ENCODE results near the gene ACAD11.
"Not testable (repeated sequence)": the region's sequence is repeated elsewhere in the genome, so short reads cannot be mapped to it uniquely, and the experiment has no call there.

ACAD11 gene

DNA sequence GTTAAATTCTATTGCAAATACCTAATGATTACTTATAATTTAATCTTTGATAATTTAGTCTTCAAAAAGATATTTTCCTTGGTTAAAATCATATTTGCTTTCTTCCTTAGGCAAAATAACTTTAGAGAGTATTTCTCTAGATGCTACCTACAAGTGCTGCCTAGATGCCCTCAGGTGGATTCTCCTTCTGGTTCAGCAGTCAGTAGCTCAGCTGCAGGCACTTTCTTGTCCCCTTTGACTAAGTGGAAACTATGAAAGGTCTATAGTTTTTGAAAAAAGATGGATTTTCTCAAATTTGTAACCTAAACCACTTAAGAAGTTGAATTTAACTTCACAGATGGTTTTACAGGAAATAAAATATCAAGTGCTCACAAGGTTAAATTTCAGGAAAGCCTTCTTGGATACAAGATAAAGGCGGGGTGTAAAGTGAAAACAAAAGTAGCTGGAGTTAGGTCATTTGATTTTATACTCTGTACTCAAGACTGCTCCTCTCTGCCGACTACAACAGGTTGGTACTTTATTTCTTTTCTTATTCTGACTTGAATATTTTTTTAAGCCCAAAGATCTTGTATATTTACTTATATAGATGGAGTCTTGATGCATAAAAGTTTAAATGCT is 62.7 kb downstream of the ACAD11 start, which contains the start of gene ACKR4:
Gene ACKR4, plus strand, starts transcription at position 455 of the 618 bp plus-strand sequence. CDS start 3,128 bp downstream, outside the sequence.
- DNase-seq = no peak

DNA sequence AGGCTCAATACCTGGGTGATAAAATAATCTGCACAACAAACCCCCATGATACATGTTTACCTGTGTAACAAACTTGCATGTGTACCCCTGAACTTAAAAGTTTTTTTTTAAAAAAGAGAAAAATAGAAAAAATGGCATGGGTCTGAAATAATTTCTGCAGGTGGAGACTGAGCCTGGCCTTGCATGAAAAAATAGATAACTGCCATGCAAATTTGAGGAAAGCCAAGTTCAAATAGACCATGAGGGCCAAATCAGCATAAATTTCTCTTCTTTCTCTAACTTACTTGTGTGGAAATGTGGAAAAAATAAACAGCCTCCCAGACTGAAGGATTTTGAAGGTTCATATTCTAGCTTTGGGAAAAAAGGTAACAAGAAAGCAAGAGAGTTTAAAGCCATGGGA is 63.3 kb downstream of the ACAD11 start:
- DNase-seq = no peak

DNA sequence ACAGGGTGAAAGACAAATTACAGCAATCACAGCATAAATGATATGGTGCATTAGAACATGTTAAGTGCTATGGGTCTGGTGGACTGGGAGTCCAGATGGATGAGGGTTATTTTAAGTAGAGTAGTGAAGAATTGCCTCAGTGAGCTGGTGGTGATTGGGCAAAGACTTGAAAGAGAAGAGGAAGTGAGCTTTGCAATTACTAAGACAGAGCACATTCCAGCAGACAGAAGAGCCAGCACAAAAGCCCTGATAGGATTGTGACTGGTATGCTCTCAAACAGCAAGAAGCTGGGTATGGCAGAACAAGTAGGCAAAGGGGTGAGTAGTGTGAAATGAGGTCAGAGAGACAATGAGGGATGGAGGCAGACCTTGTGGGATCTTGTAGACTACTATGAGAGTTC is 64.6 kb downstream of the ACAD11 start:
- no peak for DNase-seq

DNA sequence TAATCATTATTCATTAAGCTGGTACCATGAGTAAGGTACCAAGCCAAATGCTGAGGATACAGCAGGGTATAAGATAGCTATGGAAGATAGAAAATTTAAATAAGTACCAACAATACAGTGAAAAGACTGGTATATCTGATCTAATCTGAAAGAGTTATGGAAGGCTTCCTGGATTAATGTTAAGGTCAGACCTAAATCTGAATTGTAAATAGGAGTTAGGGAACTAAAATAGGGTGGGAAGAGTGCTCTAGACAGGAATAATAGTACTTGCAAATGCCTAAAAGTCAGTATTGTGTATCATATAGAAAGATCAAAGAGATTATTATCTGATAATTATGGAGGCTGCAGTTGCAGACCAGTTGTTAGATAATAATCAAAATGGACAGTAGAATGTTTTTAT is 65.1 kb downstream of the ACAD11 start:
- DNase-seq = no peak

DNA sequence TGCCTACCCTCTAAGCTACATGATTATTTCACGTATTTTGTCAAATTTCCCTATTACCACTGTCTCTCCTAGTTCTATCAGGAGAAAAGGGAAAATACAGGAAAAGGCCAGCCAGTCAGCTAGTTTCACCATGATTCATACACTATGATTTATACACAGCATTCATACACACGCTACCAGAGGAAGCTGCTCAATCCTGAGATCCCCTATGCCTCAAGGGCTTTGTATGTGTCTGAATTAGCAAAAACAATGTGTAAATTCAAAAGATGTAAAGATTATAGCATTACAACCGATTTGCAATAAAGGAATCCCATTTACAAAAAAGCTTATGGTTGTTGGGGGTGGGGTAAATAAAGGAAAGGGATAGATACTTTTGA is 65.7 kb downstream of the ACAD11 start:
- no peak for DNase-seq

DNA sequence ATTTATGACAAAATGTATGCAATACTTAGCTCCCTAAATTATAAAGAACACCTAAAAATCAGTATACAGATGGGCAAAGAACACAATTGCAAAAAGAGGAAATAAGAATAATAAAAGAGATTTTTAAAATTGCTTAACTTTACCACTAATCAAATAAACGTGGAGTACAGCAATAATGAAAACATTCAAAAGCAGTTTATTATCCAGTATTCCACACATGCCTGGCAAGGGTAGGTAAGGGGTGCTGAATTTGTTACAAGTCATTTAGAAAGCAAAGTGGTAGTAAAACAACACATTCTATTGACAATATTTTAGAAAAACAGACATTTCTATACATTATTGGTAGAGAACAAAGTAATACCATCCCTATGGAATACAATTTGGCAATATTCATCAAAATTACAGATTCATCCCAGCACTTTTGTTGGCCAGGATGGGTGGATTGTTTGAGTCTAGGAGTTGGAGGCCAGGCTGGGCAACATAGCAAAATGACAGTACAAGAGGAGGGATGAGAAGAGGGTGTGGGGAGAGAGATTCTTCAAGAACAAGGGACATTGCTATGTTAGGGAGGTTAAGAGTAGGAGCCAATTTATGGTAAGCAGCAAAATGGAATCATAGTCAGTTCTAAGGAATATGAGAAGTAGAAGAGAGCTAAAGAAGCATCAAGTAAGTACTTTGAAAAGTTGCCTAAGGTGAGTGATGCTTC is 66.2 kb downstream of the ACAD11 start:
- no peak for DNase-seq

DNA sequence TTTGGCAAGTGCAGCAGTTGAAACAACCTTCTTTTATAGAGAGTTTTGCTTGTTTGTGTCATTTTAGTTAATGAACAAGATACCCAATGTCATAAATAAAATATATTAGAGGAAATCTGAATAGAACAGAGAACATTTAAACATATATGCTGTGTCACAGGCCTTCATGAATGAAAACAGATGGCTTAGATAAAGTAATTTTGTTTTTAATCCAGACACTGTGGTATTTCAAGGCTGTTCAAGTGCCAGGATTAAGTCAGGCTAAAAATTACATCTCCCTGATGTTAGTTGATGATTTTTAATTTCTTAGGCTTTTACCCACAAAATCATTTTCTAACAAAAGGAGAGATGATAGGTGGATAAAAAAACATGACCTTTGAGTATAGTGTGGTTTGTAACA is 67.4 kb downstream of the ACAD11 start:
- no peak for DNase-seq

DNA sequence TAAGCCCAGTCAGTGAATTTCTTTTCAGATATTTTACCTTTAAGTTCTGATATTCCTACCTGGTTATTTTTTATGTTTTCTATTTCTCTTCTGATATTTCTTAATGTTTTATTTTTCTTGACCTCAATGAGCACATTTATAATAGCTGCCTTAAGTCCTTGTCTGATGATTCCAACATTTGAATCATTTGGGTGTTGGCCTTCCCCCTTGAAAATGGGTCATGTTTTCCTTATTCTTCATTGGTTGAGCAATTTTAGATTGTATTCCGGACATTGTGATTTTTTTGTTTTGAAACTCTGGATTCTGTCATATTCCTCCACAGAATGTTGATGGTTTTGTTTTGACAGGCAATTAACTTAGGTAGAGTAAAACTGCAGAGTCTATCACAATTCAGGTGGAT is 72.2 kb downstream of the ACAD11 start:
- no peak for DNase-seq

DNA sequence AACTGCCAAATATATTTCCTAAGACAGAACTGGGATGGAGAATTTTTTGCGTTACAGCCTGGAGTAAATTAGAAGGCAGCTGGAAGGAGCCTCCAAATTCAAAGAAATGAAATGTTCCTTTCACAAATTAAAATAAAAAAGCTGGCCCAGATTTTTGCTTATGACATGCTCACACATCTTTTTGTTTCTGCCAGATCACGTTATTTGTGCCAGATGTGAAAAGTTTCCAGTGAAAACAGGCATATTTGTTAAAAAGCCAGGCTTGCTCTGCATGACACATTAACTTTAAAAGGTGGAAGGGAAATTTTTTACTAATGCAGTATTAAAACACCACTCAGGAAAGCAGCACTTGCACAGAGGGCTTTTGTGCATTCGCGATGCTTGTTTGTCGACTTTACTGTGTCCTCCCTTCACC is 85.8 kb downstream of the ACAD11 start:
- no peak for DNase-seq

DNA sequence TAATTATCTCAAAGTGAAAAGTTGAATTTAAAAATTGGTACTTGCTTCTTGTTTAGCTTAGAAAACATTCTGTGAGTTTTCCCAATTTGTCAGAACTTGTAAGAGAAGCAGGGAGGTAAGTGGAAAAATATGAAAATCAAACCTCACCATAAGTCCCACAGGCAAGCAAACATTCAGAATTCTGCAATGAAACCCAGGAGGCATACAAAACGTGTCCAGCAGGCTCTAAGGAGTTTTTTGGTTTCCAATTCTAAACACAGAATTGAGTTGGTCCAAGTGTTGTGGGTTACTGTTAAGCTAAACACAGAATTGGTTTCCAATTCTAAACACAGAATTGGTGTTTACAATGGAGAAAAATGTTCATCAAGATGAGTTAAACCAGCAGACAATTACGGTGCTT is 89.6 kb downstream of the ACAD11 start:
- no peak for DNase-seq

DNA sequence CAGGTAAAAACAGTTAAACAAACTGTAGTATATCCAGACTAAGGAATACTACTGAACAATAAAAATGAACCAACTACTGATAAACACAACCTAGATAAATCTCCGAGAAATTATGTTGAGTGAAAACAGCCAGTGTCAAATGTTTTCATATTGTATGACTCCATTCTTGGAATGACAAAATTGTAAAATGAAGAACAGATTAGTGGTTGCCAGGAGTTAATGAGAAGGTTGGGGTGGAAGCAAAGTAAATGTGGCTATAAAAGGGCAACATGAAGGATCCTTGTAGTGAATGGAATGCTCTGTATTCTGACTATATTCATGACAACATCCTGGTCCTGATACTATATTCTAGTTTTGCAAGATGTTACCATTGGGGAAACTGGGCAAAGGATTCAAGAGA is 90.0 kb downstream of the ACAD11 start:
- DNase-seq = no peak

DNA sequence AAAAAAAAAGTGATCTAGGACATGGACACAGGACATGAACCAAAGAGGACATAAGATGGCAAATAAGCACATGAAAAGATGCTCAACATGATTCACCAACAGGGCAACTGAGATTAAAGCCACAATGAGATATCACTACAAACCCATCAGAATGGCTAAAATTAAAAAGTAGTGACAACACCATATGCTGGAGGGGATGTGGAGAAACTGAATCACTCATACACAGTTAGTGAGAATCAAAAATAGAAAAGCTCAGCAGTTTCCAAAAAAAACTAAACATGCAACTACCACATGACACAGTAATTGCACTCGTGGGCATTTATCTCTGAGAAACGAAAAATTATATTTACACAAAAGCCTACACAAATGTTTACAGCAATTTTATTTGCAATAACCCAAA is 90.5 kb downstream of the ACAD11 start:
- DNase-seq = no peak

DNA sequence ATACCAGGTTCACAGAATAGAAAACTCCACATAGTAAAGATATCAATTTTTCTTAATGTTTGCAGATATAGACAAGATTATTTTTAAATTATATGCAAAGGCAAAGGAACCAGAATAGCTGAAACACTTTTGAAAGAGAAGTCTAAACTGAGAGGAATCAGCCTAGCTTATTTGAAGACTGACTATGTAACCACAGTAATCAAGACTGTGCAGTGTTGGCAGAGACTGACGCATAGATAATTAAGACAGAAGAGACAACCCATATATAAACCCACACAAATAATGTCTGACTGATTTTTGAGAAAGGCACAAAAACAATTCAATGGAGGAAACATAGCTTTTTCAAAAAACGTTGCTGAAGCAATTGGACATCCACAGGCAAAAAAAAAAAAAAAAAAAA is 91.2 kb downstream of the ACAD11 start:
- DNase-seq = no peak

DNA sequence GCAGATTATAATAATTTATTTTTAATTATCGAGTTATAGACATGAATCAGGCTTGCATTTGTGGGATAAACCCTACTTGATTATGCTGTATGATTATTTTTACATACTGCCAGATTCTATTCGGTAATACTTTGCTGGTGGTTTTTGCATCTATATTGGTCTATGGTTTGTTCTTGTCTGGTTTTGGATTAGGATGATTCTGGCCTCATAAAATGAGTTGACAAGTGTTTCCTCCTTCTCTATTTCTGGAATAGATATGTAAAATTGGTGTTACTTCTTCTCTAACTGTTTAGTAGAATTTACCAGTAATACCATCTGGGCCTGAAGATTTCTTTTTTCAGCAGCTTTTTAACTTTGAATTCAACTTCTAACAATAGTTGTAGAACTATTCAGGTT is 95.5 kb downstream of the ACAD11 start:
- no peak for DNase-seq

DNA sequence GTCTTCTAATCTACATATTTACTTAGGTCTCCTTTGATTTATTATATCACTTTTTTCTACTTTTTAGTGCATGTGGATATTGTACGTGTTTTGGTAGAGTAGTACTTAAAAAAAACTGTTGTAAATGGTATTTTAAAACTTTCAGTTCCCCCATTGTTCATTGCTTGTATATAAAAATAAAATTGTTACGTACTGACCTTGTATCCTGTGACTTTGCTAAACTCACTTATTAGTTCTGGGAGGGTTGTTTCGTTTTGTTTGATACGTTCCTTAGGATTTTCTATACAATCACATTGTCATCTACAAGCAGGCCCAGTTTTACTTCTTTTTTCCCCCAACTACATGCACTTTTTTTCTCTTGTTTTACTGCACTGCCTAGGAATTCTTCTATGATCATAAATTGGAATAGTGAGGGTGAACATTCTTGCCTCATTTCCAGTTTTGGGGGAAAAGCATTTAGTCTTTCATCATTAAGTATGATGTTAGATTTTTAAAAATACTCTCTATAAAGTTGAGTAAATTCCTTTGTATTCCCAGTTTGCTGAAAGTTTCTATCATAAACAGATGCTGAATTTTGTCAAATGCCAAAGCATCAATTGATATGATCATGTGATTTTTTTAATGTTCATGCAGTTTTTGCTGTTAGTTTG is 96.1 kb downstream of the ACAD11 start:
- DNase-seq = no peak

DNA sequence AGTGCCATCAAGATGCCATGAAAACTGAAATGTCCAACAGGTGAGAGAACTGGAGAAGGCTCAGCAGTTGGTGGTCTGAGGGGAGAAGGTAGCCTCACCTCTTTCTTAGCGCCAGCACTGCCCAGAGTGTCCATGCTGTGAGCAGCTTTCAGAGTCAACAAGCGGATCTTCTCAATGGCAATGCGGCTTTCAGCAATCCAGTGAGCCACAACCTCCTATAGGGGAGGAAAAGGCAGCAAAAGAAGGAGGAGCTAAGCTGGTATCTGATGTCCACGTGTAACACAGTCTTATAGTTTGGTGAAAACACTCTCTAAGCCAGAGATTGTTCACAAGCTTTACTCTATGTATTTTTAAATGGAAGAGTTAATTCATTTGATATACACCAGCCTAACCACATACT is 98.6 kb downstream of the ACAD11 start:
- DNase-seq = no peak

DNA sequence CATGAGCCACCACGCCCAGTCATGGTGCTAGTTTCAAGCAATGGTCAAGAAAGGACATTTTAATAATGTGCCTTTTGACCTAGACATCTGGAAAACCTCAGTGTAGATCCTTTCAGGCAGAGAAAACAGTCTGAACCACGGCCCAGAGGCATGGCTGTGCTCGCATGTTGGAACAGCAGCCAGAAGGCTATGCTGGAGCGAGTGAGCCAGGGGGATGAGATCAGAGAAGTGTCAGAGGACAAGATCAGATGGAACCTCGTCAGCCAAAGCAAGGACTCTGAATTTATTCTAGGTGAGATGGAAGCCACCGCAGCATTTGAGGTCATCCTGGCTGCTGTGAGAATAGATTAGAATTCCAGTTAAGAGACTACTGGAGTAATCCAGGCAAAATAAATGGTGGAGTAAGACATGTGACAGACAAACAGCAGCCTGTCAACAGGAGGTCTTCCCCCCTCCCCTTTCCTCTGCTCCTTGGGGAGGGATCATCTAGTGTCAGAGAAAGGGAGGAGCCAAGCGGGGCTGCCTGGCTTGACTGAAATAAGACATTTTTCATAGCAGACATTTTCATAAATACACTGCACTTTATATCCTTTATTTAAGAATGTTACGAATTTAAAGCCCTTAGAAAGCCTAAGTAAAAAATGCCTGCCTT is 103.0 kb downstream of the ACAD11 start:
- DNase-seq = no peak

DNA sequence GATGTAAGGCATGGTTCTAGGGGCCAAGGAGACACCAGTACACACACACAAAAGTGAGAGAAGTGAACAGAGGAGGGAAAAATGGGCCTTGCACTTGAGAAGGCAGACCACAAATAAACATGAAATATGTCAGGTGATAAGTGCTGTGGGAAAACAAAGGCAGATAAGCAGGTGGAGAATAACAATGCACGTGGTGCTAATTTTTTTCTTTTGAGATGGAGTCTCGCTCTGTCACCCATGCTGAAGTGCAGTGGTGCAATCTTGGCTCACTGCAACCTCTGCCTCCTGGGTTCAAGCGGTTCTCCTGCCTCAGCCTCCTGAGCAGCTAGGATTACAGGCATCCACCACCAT is 103.6 kb downstream of the ACAD11 start:
- not testable (repeated sequence) for DNase-seq

DNA sequence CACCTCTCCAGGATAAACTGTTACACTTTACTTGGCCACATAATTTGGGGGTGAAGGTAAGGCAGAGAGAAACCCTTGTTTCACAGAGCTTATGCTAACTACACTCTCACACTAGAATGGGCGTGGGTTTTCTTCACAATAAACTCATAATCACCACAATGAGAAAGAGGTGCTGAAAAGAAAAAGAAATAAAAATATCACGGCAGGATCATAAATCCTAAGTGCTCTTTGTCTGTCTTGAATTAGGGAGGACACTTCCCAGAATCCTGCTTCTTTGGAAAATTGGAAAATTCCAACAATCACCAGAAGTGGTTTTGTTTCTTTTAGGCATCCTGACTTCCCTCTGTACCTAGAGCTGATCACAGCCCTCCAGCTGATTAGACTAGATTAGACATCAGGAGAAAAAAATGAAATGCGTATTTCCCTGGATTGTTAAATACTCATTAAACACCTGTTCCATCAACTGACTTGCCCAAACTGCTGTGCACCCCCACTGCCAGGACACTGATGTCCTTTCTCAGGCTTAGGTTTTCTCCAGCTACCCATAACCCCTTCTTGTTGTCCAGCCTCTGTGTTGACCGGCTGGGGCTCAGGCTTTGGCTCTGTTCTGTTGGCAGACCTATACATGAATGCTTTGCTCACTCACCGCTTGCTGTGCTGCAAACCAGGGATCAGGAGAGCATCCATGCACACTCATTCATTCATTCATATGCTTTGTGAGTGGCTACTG is 104.1 kb downstream of the ACAD11 start:
- no peak for DNase-seq

DNA sequence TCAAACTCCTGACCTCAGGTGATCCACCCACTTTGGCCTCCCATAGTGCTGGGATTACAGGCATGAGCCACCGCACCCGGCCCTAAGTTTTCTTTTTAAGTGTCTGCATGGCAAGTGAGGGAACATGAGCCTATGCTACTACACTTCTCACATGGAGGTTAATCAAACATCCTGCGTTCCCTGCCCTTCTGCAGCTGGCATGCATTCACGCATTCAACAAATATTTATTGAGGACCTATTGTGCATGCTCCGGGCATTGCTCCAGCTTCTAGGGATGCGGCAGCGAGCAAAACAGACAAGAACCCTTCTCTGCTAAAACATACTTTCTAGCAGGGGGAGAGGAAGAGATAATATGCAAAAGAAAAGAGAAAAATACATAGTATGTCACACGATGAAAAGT is 105.2 kb downstream of the ACAD11 start:
- no peak for DNase-seq

DNA sequence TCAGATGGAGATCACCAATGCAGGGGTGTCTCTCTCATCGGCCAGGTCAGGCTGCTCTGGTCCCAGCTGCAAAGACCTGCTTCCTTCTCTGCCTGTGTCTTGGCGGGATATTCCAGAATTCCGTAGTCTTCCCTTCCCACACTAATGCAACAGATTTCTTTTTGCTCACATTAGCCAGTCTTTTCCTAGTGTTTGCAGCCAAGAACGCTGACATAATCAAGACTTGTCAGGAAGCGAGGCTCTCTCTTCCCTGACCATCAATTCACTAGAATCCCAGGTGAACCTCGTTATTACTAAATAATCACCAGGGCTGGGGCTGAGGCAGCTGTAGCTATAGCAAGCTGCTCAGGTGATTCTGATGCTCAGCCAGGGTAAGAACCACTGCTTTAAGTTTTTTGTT is 105.8 kb downstream of the ACAD11 start:
- DNase-seq = no peak

DNA sequence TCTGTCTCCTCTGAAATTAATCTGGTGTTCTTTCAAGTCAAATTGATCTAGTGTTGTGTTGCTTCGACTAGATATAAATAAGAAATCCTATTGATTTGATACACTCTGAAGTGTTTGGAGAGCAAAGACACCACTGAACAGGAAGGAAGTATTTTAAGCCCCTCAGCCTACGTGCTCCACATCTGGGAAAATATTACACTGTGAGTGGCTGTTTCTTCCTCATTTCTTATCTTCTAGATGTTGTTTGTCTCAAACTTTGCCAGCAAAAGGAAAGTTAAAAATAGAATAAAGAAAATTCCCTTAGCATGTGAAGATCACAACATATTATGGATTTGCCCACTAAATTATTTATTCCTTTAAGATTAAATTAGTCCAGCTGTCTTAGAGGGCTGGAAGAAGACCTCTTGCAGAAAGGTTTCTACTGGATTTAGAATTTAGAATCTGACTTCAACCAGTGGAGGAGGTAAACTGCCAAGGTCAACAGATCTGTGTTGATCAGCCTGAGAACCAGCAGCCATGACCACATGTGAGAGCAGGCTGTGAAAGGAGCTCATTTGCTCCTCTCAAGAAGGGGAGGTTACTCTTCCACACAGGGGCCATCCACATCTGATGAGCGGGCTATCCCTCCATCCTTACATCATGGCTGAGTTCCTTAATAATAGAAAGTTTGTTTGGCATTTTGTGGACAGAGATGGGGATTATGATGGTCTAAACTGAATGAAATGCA is 108.9 kb downstream of the ACAD11 start:
- DNase-seq = no peak

Measured in activated effector memory CD4-positive, alpha-beta T cell treated with Interleukin-2 at 50 U/mL for 16 hours (primary cell).